ENCODE data around the gene SPSB2. TPM values are rescaled to one million over a fixed set of nuclear protein-coding genes. Genes with fewer than 3 reads are reported as not detected.

SPSB2 gene
- total RNA-seq, 4 donors from 2014 or later, result 16.3 to 35.0 (median 25.6) TPM

- H3K9me3 ChIP-seq, result no peaks in the 10 kb centered on the region
- H3K27ac ChIP-seq, result no peak overlapping the region
- no peak for DNase-seq
- intact Hi-C loops (cut with DNase I), result loop anchor here (10.0 kb wide), 1 partner anchor 209 kb away; no protein-coding TSS in a partner anchor
- H3K36me3 ChIP-seq, result peaks cover 5 to 10% of the 10 kb centered on the region in 2 donors
- TF ChIP-seq POLR2A (IDR thresholded peaks at IDR 0.05) (no peak), CTCF (IDR thresholded peaks at IDR 0.05) (no peak)
- WGBS, 2 donors, result 77 to 91% methylated on average over 5 to 6 of the region's 6 CpGs
- H3K27me3 ChIP-seq, result no peaks in the 10 kb centered on the region
- H3K4me3 ChIP-seq (replicated peaks in 1 of 3), result no peak overlapping the region
- peaks cover 0 to 5% of the 10 kb centered on the region in 2 donors for H3K4me1 ChIP-seq
These were observed 39.8 kb downstream of the SPSB2 start for GRCh38 chr12:6833189-6833890.

GRCh38 chr12:6832125-6832524, 41.0 kb downstream of the SPSB2 start:
- Histone ChIP-seq H3K27ac (no peak overlapping the region), H3K36me3 (no peaks in the 10 kb centered on the region), H3K27me3 (no peaks in the 10 kb centered on the region), H3K4me3 (replicated peaks in 1 of 3) (no peak overlapping the region), H3K4me1 (peaks cover 7 to 14% of the 10 kb centered on the region in 2 donors), H3K9me3 (no peaks in the 10 kb centered on the region)
- intact Hi-C loops (cut with DNase I), result loop anchor here (10.0 kb wide), 1 partner anchor 207 kb away; no protein-coding TSS in a partner anchor
- 93 to 98% methylated on average over 4 of the region's 4 CpGs for WGBS, 2 donors
- DNase-seq, result no peak
- TF ChIP-seq CTCF (IDR thresholded peaks at IDR 0.05) (no peak), POLR2A (IDR thresholded peaks at IDR 0.05) (no peak)

- WGBS, 2 donors, result 89 to 91% methylated on average over 12 of the region's 12 CpGs
- no peaks in the 10 kb centered on the region for H3K27me3 ChIP-seq
These were observed 41.6 kb downstream of the SPSB2 start for GRCh38 chr12:6831450-6831995.

GRCh38 chr12:6830999-6831398, 42.1 kb downstream of the SPSB2 start:
- 91 to 94% methylated on average over 6 of the region's 6 CpGs for WGBS, 2 donors

More at GRCh38 chr12:6831450-6831995, 41.6 kb downstream of the SPSB2 start:
- Histone ChIP-seq H3K4me3 (replicated peaks in 1 of 3) (no peak overlapping the region), H3K9me3 (no peaks in the 10 kb centered on the region), H3K4me1 (peaks cover 8 to 17% of the 10 kb centered on the region in 2 donors), H3K27ac (no peak overlapping the region), H3K36me3 (no peaks in the 10 kb centered on the region)
- DNase-seq, result no peak
- TF ChIP-seq CTCF (IDR thresholded peaks at IDR 0.05), result no peak
- no peak for TF ChIP-seq POLR2A (IDR thresholded peaks at IDR 0.05)
- intact Hi-C loops (cut with DNase I), result loop anchor here (10.0 kb wide), 1 partner anchor 207 kb away; no protein-coding TSS in a partner anchor

More at GRCh38 chr12:6830999-6831398, 42.1 kb downstream of the SPSB2 start:
- TF ChIP-seq POLR2A (IDR thresholded peaks at IDR 0.05) (no peak), CTCF (IDR thresholded peaks at IDR 0.05) (no peak)
- H3K4me3 ChIP-seq (replicated peaks in 1 of 3), result no peak overlapping the region
- H3K4me1 ChIP-seq, result peaks cover 8 to 17% of the 10 kb centered on the region in 2 donors
- intact Hi-C loops (cut with DNase I), result loop anchor here (10.0 kb wide), 1 partner anchor 206 kb away; no protein-coding TSS in a partner anchor
- H3K27me3 ChIP-seq, result no peaks in the 10 kb centered on the region
- DNase-seq, result no peak
- no peaks in the 10 kb centered on the region for H3K36me3 ChIP-seq
- no peak overlapping the region for H3K27ac ChIP-seq
- H3K9me3 ChIP-seq, result no peaks in the 10 kb centered on the region
